Hepatocyte (in vitro differentiated cells): Measurements from ENCODE around the gene CFAP77. TPM values are rescaled to one million over a fixed set of nuclear protein-coding genes. Genes with fewer than 3 reads are reported as not detected.

Source experiments
- DNase-seq: peaks from one replicate; pipeline ENCODE4 v3.0.0-alpha.2; 2016; ENCODE audit warnings: low spot score
- H2AFZ ChIP-seq: fragments of 200-600 bp; sonication (generic); 2 replicates; pipeline ENCODE4 v1.6.0; 2016; ENCODE audit warnings: antibody characterized with exemption, mild to moderate bottlenecking
- H3K27ac ChIP-seq: fragments of 200-600 bp; sonication (generic); 2 replicates; pipeline ENCODE4 v1.5.1; 2016; ENCODE audit warnings: mild to moderate bottlenecking
- H3K27me3 ChIP-seq: fragments of 200-600 bp; sonication (generic); 2 replicates; pipeline ENCODE4 v1.6.1; 2016
- H3K36me3 ChIP-seq: fragments of 200-600 bp; sonication (generic); replicated peaks from 2 replicates; pipeline ENCODE4 v1.5.1; 2016; ENCODE audit warnings: low read depth; ENCODE audit not compliant: insufficient read depth
- H3K4me1 ChIP-seq: fragments of 200-600 bp; sonication (generic); 2 replicates; pipeline ENCODE4 v1.5.1; 2016; ENCODE audit warnings: mild to moderate bottlenecking, moderate library complexity; ENCODE audit not compliant: insufficient read depth
- H3K4me2 ChIP-seq: fragments of 200-600 bp; sonication (generic); 2 replicates; pipeline ENCODE4 v1.6.0; 2016
- H3K4me3 ChIP-seq: fragments of 200-600 bp; sonication (generic); 2 replicates; pipeline ENCODE4 v1.5.1; 2016; ENCODE audit warnings: mild to moderate bottlenecking
- H3K79me2 ChIP-seq: fragments of 200-600 bp; sonication (generic); 2 replicates; pipeline ENCODE4 v1.6.0; 2017; ENCODE audit warnings: mild to moderate bottlenecking
- H3K9me2 ChIP-seq: fragments of 200-600 bp; sonication (generic); replicated peaks from 2 replicates; pipeline ENCODE4 v1.6.0; 2017; ENCODE audit warnings: mild to moderate bottlenecking; ENCODE audit not compliant: insufficient read depth
- H3K9me3 ChIP-seq: fragments of 200-600 bp; sonication (generic); 2 replicates; pipeline ENCODE4 v1.5.1; 2016; ENCODE audit warnings: low read depth, mild to moderate bottlenecking
- H4K20me1 ChIP-seq: fragments of 200-600 bp; sonication (generic); 2 replicates; pipeline ENCODE4 v1.6.0; 2016; ENCODE audit warnings: mild to moderate bottlenecking; ENCODE audit not compliant: insufficient read depth, poor library complexity, severe bottlenecking
- EZH2 ChIP-seq: fragments of 200-600 bp; sonication (generic); IDR thresholded peaks from 2 replicates; pipeline ENCODE4 v1.6.1; 2016; ENCODE audit warnings: antibody characterized with exemption, mild to moderate bottlenecking, borderline replicate concordance
- EZH2phosphoT487 ChIP-seq: fragments of 200-600 bp; sonication (generic); IDR thresholded peaks from one replicate; pipeline ENCODE4 v1.6.1; 2018; ENCODE audit warnings: antibody characterized with exemption, mild to moderate bottlenecking, low read depth, moderate library complexity; ENCODE audit not compliant: unreplicated experiment, severe bottlenecking
- WGBS: methylation state at CpG from one replicate; pipeline ENCODE4 v1.1.6; 2016; ENCODE audit warnings: low lambda C conversion rate; ENCODE audit errors: missing lambda C conversion rate; 5-methylcytosine and 5-hydroxymethylcytosine counted together
- polyA plus RNA-seq: library from polyadenylated mRNA; unstranded; fragments of >200 nt; fragmentation: Nextera tagmentation; extraction: Ambion mirVana; gene quantifications from 2 replicates; pipeline ENCODE4 v1.2.1, GENCODE V29; 2016
- total RNA-seq: library from RNA; depleted of rRNA; stranded (reverse); fragments of >200 nt; gene quantifications from 2 replicates; pipeline ENCODE4 v1.2.3, GENCODE V29; 2014
- TF ChIP-seq, protein P1 (sequence below): fragments of 200-600 bp; sonication (generic); IDR thresholded peaks from 2 replicates; pipeline ENCODE4 v1.5.1; 2016; ENCODE audit warnings: antibody characterized with exemption, mild to moderate bottlenecking; ENCODE audit not compliant: poor library complexity

Gene CFAP77
- total and polyA plus RNA-seq, 2 experiments from 2014 or later: 0.70 to 1.2 TPM

DNA sequence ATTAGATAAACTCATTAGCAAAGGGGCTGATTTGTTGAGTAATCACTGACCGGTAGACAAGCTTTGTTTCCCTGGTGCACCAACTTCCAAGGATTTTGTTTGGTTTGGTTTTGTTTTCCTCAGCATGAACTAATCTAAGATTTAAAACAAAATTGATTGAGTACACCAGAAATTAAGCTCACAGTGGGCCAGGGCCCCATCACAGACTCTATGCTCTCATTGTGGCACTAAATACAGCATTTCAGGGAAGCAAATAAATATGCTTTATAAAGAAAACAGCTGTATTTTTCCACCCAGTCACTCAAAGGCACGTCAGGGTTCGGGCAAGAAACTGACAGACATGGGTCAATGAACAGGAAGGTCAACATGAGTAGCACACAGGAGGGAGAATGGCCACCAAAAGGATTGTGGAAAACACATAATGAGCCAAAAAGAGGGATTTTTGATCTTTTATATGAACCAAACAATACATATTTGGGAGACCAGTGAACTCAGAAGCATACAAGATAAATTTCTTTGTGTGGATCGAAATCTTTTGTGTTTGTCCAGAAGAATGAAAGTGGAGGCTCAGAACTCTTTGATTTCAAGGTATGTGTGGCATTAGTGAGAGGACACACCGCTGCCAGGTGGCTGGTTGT lies 8.8 kb downstream of the CFAP77 start:
- Histone ChIP-seq H3K9me3 (no peaks in the 10 kb centered on the region), H2AFZ (no peak overlapping the region), H3K27me3 (peaks cover 63% of the 10 kb centered on the region), H3K4me3 (no peak overlapping the region), H3K27ac (no peak overlapping the region), H3K36me3 (no peaks in the 10 kb centered on the region), H3K4me2 (no peak overlapping the region), H3K4me1 (no peaks in the 10 kb centered on the region), H3K9me2 (no peaks in the 10 kb centered on the region), H3K79me2 (no peaks in the 10 kb centered on the region), H4K20me1 (no peaks in the 10 kb centered on the region)
- 66% methylated on average over 5 of the region's 5 CpGs for WGBS
- no peak for DNase-seq
- TF ChIP-seq EZH2 (no peak), EZH2phosphoT487 (no peak)
- TF ChIP-seq, protein P1, sequence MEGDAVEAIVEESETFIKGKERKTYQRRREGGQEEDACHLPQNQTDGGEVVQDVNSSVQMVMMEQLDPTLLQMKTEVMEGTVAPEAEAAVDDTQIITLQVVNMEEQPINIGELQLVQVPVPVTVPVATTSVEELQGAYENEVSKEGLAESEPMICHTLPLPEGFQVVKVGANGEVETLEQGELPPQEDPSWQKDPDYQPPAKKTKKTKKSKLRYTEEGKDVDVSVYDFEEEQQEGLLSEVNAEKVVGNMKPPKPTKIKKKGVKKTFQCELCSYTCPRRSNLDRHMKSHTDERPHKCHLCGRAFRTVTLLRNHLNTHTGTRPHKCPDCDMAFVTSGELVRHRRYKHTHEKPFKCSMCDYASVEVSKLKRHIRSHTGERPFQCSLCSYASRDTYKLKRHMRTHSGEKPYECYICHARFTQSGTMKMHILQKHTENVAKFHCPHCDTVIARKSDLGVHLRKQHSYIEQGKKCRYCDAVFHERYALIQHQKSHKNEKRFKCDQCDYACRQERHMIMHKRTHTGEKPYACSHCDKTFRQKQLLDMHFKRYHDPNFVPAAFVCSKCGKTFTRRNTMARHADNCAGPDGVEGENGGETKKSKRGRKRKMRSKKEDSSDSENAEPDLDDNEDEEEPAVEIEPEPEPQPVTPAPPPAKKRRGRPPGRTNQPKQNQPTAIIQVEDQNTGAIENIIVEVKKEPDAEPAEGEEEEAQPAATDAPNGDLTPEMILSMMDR: no peak

DNA sequence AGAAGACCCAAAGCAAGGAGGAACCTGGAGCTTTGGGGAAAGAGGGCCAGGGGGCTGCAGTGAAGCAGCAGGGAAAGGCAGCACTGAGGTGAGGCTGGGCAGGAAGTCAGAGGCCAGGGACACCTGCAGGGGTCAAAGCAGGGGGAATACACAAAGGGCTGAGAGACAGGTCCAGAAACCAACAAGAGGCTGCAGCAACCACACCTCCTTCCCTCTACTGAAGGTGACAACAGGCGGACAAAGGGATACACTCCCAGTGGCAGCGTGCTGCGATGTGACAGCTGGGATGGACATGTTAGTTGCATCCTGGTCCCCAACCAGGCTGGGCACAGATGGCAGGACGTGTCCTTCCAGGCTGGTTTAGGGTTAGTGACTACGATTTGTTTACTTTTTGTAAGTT lies 12.6 kb downstream of the CFAP77 start:
- H3K27ac ChIP-seq: no peak overlapping the region
- WGBS: 72% methylated on average over 5 of the region's 5 CpGs

DNA sequence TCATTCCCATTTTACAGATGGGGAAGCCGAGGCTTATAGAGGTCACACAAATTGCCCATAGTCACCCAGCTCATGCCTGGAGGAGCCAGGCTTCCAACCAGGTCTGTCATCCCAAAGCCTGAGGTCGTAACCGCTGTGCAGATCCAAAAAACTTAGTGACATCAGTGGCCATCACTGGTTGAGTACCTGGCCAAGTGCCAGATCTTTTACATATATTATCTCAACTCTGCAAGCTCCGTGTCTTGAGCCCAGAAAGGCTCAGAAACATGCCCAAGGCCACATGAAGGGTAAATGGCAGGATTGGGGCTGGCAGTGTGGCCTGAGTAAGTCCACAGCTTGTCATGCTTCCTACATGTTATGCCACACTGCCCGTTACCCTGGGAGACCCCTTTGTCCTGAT lies 13.5 kb downstream of the CFAP77 start:
- Histone ChIP-seq H3K9me2 (no peaks in the 10 kb centered on the region), H3K27me3 (peaks cover 63% of the 10 kb centered on the region), H3K9me3 (no peaks in the 10 kb centered on the region), H2AFZ (no peak overlapping the region), H3K36me3 (no peaks in the 10 kb centered on the region), H3K79me2 (no peaks in the 10 kb centered on the region), H3K4me1 (no peaks in the 10 kb centered on the region), H4K20me1 (no peaks in the 10 kb centered on the region), H3K4me2 (no peak overlapping the region), H3K27ac (no peak overlapping the region), H3K4me3 (no peak overlapping the region)
- 83% methylated on average over 5 of the region's 5 CpGs for WGBS
- no peak for TF ChIP-seq EZH2phosphoT487
- TF ChIP-seq EZH2: no peak
- TF ChIP-seq, protein P1: no peak
- no peak for DNase-seq

More for the DNA sequence above, 12.6 kb downstream of the CFAP77 start:
- TF ChIP-seq EZH2phosphoT487 (no peak), EZH2 (no peak)
- TF ChIP-seq, protein P1: no peak
- H3K27me3 ChIP-seq: peaks cover 73% of the 10 kb centered on the region
- H4K20me1 ChIP-seq: no peaks in the 10 kb centered on the region
- H2AFZ ChIP-seq: no peak overlapping the region
- H3K4me3 ChIP-seq: no peak overlapping the region
- DNase-seq: no peak
- no peak overlapping the region for H3K4me2 ChIP-seq
- no peaks in the 10 kb centered on the region for H3K9me3 ChIP-seq
- H3K9me2 ChIP-seq: no peaks in the 10 kb centered on the region
- no peaks in the 10 kb centered on the region for H3K36me3 ChIP-seq
- H3K79me2 ChIP-seq: no peaks in the 10 kb centered on the region
- H3K4me1 ChIP-seq: no peaks in the 10 kb centered on the region
